NB4 (cell line): ENCODE data around the gene ABCB6.

Experiments
- CTCF ChIP-seq: IDR thresholded peaks from one replicate; pipeline ENCODE4 v1.5.1; 2012; ENCODE audit warnings: low read depth, low read length
- MAX ChIP-seq: IDR thresholded peaks from 2 replicates; pipeline ENCODE4 v1.6.1; 2011; ENCODE audit warnings: low read depth, low read length
- MYC ChIP-seq: IDR thresholded peaks from 2 replicates; pipeline ENCODE4 v1.6.1; 2011; ENCODE audit warnings: low read depth, low read length
- POLR2A ChIP-seq: IDR thresholded peaks from 2 replicates; pipeline ENCODE4 v1.6.1; 2011; ENCODE audit warnings: mild to moderate bottlenecking; ENCODE audit not compliant: insufficient read length; ENCODE audit errors: extremely low read depth

- TF ChIP-seq POLR2A, result no peak
- no peak for TF ChIP-seq CTCF
- no peak for TF ChIP-seq MYC
- TF ChIP-seq MAX, result 0 out of 2 replicates have a peak, but pooled peaks have one; percentile 6
Measured at GRCh38 chr2:219250049-219250781, 31.5 kb upstream of the ABCB6 start.
